Measurements from ENCODE around the gene INTU.

Gene INTU

GRCh38 chr4:127622921-127623796 is 9.6 kb upstream of the INTU start (continued):
- TF ChIP-seq CTCF (tag by site-specific recombination; IDR thresholded peaks at IDR 0.05) (peak; percentile 85), ZBTB44 (tag by site-specific recombination; IDR thresholded peaks at IDR 0.05) (no peak), ZNF776 (tag by site-specific recombination; IDR thresholded peaks at IDR 0.05; ENCODE audit: borderline replicate concordance) (no peak), ZNF148 (tag by site-specific recombination; IDR thresholded peaks at IDR 0.05; ENCODE audit: borderline replicate concordance) (no peak), HOXC10 (CRISPR knock-in tag; IDR thresholded peaks at IDR 0.05) (no peak), ZNF133 (tag by site-specific recombination; IDR thresholded peaks at IDR 0.05) (no peak), ZNF830 (tag by site-specific recombination; IDR thresholded peaks at IDR 0.05; ENCODE audit: low read depth) (no peak), ZNF624 (tag by site-specific recombination; IDR thresholded peaks at IDR 0.05) (no peak), SP2 (tag by site-specific recombination; IDR thresholded peaks at IDR 0.05) (peak; percentile 34), ZNF76 (tag by site-specific recombination; IDR thresholded peaks at IDR 0.05; ENCODE audit: borderline replicate concordance, low read depth) (no peak), ZSCAN16 (tag by site-specific recombination; IDR thresholded peaks at IDR 0.05) (no peak), ZNF558 (tag by site-specific recombination; IDR thresholded peaks at IDR 0.05) (no peak), ZNF449 (tag by site-specific recombination; IDR thresholded peaks at IDR 0.05) (no peak), ZNF311 (tag by site-specific recombination; IDR thresholded peaks at IDR 0.05; ENCODE audit: borderline replicate concordance) (no peak), PBX3 (CRISPR knock-in tag; IDR thresholded peaks at IDR 0.05) (0 out of 2 replicates have a peak, but pooled peaks have one; percentile 35), ZNF544 (tag by site-specific recombination; IDR thresholded peaks at IDR 0.05) (no peak), ZNF362 (tag by site-specific recombination; IDR thresholded peaks at IDR 0.05) (no peak), AEBP2 (tag by site-specific recombination; IDR thresholded peaks at IDR 0.05; ENCODE audit: borderline replicate concordance) (no peak), ZNF19 (tag by site-specific recombination; IDR thresholded peaks at IDR 0.05; ENCODE audit: low read depth) (no peak), ZNF677 (tag by site-specific recombination; IDR thresholded peaks at IDR 0.05) (no peak), SP3 (tag by site-specific recombination; IDR thresholded peaks at IDR 0.05) (peak; percentile 29; the same call in 1 of the 2 replicates), MZF1 (tag by site-specific recombination; IDR thresholded peaks at IDR 0.05; ENCODE audit: borderline replicate concordance) (no peak), ZNF23 (tag by site-specific recombination; IDR thresholded peaks at IDR 0.05; ENCODE audit: borderline replicate concordance) (no peak), KLF9 (tag by site-specific recombination; IDR thresholded peaks at IDR 0.05; ENCODE audit: low read depth) (no peak), ZNF394 (tag by site-specific recombination; IDR thresholded peaks at IDR 0.05; ENCODE audit: borderline replicate concordance) (no peak), ZNF785 (tag by site-specific recombination; IDR thresholded peaks at IDR 0.05) (no peak), EGR2 (tag by site-specific recombination; IDR thresholded peaks at IDR 0.05; ENCODE audit: low read depth) (peak; percentile 41; the same call in 1 of the 2 replicates), ZNF248 (tag by site-specific recombination; IDR thresholded peaks at IDR 0.05) (no peak)

Measured in HEK293 (cell line).